NCI-H2107 (cell line): ENCODE data around the gene PPP1R3G.

Experiments used
- DNase-seq: peaks from one replicate; lab custom pipeline; 2025; lab: John Stamatoyannopoulos, UW

Gene PPP1R3G

GRCh38 chr6:5072440-5072839, 12.7 kb upstream of the PPP1R3G start:
- no peak for DNase-seq

GRCh38 chr6:5073992-5074391, 11.1 kb upstream of the PPP1R3G start:
- DNase-seq, result no peak

GRCh38 chr6:5076931-5077330, 8.2 kb upstream of the PPP1R3G start:
- DNase-seq, result no peak

- DNase-seq, result no peak
Observed at GRCh38 chr6:5078121-5078669, 6.9 kb upstream of the PPP1R3G start.

GRCh38 chr6:5079692-5080091, 5.4 kb upstream of the PPP1R3G start:
- DNase-seq, result no peak

GRCh38 chr6:5080574-5080973, 4.6 kb upstream of the PPP1R3G start:
- no peak for DNase-seq

GRCh38 chr6:5081182-5081581, 4.0 kb upstream of the PPP1R3G start:
- DNase-seq, result no peak

GRCh38 chr6:5081955-5082354, 3.2 kb upstream of the PPP1R3G start:
- DNase-seq, result no peak

- DNase-seq, result no peak
Observed at GRCh38 chr6:5082487-5083306, 2.4 kb upstream of the PPP1R3G start.

GRCh38 chr6:5083307-5083583, 1.9 kb upstream of the PPP1R3G start:
- DNase-seq, result no peak

GRCh38 chr6:5083813-5084359, 1.3 kb upstream of the PPP1R3G start:
- DNase-seq, result no peak

GRCh38 chr6:5084360-5084780, 771 bp upstream of the PPP1R3G start:
- no peak for DNase-seq

GRCh38 chr6:5085648-5086293, 630 bp downstream of the PPP1R3G start:
- DNase-seq, result no peak

GRCh38 chr6:5086294-5086890, 1.3 kb downstream of the PPP1R3G start:
- no peak for DNase-seq

GRCh38 chr6:5087389-5087788, 2.2 kb downstream of the PPP1R3G start:
- no peak for DNase-seq

GRCh38 chr6:5088780-5089179, 3.6 kb downstream of the PPP1R3G start:
- DNase-seq, result no peak

- no peak for DNase-seq
Observed at GRCh38 chr6:5089481-5090438, 4.6 kb downstream of the PPP1R3G start.

- no peak for DNase-seq
Observed at GRCh38 chr6:5090603-5091002, 5.5 kb downstream of the PPP1R3G start.

- DNase-seq, result no peak
Observed at GRCh38 chr6:5091210-5092069, 6.3 kb downstream of the PPP1R3G start.

GRCh38 chr6:5093231-5094015, 8.3 kb downstream of the PPP1R3G start:
- DNase-seq, result no peak
